ENCODE measurements around the gene MIPEP. TPM values are rescaled to one million over a fixed set of nuclear protein-coding genes. Genes with fewer than 3 reads are reported as not detected.
A peak's percentile ranks its signal among the peaks of the same experiment; 100 is the strongest.

Gene MIPEP
- total RNA-seq, 4 donors from 2014 or later: 12.1 to 25.7 (median 19.5) TPM

- intact Hi-C loops (cut with DNase I): loop anchor here (10.0 kb wide), 1 partner anchor 233 kb away; no protein-coding TSS in a partner anchor
- Histone ChIP-seq H3K27ac (no peak overlapping the region), H3K4me1 (peaks cover 5 to 28% (median 8%) of the 10 kb centered on the region in 3 donors), H3K4me3 (no peak overlapping the region), H3K9me3 (no peaks in the 10 kb centered on the region), H3K27me3 (no peaks in the 10 kb centered on the region), H3K36me3 (no peaks in the 10 kb centered on the region)
- WGBS, 2 donors: 63 to 70% methylated on average over 1 of the region's 1 CpG
- TF ChIP-seq CTCF (IDR thresholded peaks at IDR 0.05): no peak
- no peak for DNase-seq
Observed at GRCh38 chr13:23697772-23698313, 191.4 kb downstream of the MIPEP start.

GRCh38 chr13:23696610-23697009, 192.6 kb downstream of the MIPEP start:
- Histone ChIP-seq H3K4me3 (no peak overlapping the region), H3K36me3 (no peaks in the 10 kb centered on the region), H3K4me1 (peaks cover 0 to 16% (median 0%) of the 10 kb centered on the region in 3 donors), H3K27me3 (no peaks in the 10 kb centered on the region), H3K27ac (peak overlapping the region in 3 of 4 donors; percentile 65 to 72 (median 66)), H3K9me3 (no peaks in the 10 kb centered on the region)
- 33 to 44% methylated on average over 1 to 4 of the region's 5 CpGs for WGBS, 2 donors
- intact Hi-C loops (cut with DNase I): loop anchor here (10.0 kb wide), 1 partner anchor 232 kb away; no protein-coding TSS in a partner anchor
- DNase-seq: no peak
- no peak for TF ChIP-seq CTCF (IDR thresholded peaks at IDR 0.05)
- no peak for TF ChIP-seq POLR2A (IDR thresholded peaks at IDR 0.05)

- Histone ChIP-seq H3K36me3 (no peaks in the 10 kb centered on the region), H3K27me3 (no peaks in the 10 kb centered on the region), H3K9me3 (no peaks in the 10 kb centered on the region), H3K4me1 (peaks cover 0 to 16% (median 0%) of the 10 kb centered on the region in 3 donors), H3K27ac (peak overlapping the region; percentile 14 to 72 (median 66)), H3K4me3 (peak overlapping the region; percentile 7 to 41 (median 32))
- intact Hi-C loops (cut with DNase I): loop anchor here (10.0 kb wide), 1 partner anchor 231 kb away; no protein-coding TSS in a partner anchor
- 26 to 45% methylated on average over 8 to 20 of the region's 46 CpGs for WGBS, 2 donors
- TF ChIP-seq POLR2A (IDR thresholded peaks at IDR 0.05): no peak
- TF ChIP-seq CTCF (IDR thresholded peaks at IDR 0.05): peak in 1 of 6 experiments; percentile 0
- peak; percentile 16 for DNase-seq
Observed at GRCh38 chr13:23695711-23696464, 193.3 kb downstream of the MIPEP start.

- no peak for TF ChIP-seq POLR2A (IDR thresholded peaks at IDR 0.05)
- no peak for TF ChIP-seq CTCF (IDR thresholded peaks at IDR 0.05)
- H3K4me3 ChIP-seq: peak overlapping the region in 1 of 4 donors; percentile 41
- no peak for DNase-seq
- 100% methylated on average over 1 of the region's 28 CpGs; no CpG with 5 or more reads in 1 of the 2 donors for WGBS, 2 donors
- intact Hi-C loops (cut with DNase I): loop anchor here (10.0 kb wide), 1 partner anchor 230 kb away; no protein-coding TSS in a partner anchor
- H3K27me3 ChIP-seq: no peaks in the 10 kb centered on the region
- H3K9me3 ChIP-seq: no peaks in the 10 kb centered on the region
- peaks cover 0 to 16% (median 0%) of the 10 kb centered on the region in 3 donors for H3K4me1 ChIP-seq
- H3K36me3 ChIP-seq: no peaks in the 10 kb centered on the region
- peak overlapping the region in 1 of 4 donors; percentile 72 for H3K27ac ChIP-seq
Observed at GRCh38 chr13:23695196-23695595, 194.0 kb downstream of the MIPEP start.

GRCh38 chr13:23692816-23693215, 196.4 kb downstream of the MIPEP start:
- H3K27me3 ChIP-seq: no peaks in the 10 kb centered on the region
- DNase-seq: no peak
- no peak overlapping the region for H3K4me3 ChIP-seq
- H3K9me3 ChIP-seq: no peaks in the 10 kb centered on the region
- H3K27ac ChIP-seq: no peak overlapping the region
- intact Hi-C loops (cut with DNase I): loop anchor here (10.0 kb wide), 1 partner anchor 228 kb away; no protein-coding TSS in a partner anchor
- WGBS, 2 donors: 75 to 83% methylated on average over 3 of the region's 3 CpGs
- no peaks in the 10 kb centered on the region for H3K36me3 ChIP-seq
- peaks cover 0 to 16% (median 0%) of the 10 kb centered on the region in 3 donors for H3K4me1 ChIP-seq
- TF ChIP-seq POLR2A (IDR thresholded peaks at IDR 0.05): no peak
- TF ChIP-seq CTCF (IDR thresholded peaks at IDR 0.05): no peak

Measured in esophagus squamous epithelium (tissue), 5 donors.